Upper lobe of left lung (tissue), 4 donors: ENCODE results near the gene AGTRAP.

Source experiments
- EP300 ChIP-seq, 4 donors: sonication (generic); formaldehyde crosslinking; IDR thresholded peaks; one replicate each; pipeline ENCODE4 v1.5.1; 2017; ENCODE audit warnings: antibody characterized with exemption in 4 of 4, control low read depth in 2 of 4
- POLR2AphosphoS5 ChIP-seq, 2 donors: sonication (generic); formaldehyde crosslinking; IDR thresholded peaks; one replicate each; pipeline ENCODE4 v1.5.1; 2017; ENCODE audit warnings: antibody characterized with exemption in 2 of 2
- TF ChIP-seq, protein P1 (sequence below), 6 experiments: fragments of 450-650 bp in 4 of 6; fragments of 200-600 bp in 2 of 6; sonication (generic) in 2 of 6; IDR thresholded peaks; one replicate each; pipeline ENCODE4 v1.5.1; 2016 to 2019; ENCODE audit warnings: antibody characterized with exemption in 6 of 6

DNA sequence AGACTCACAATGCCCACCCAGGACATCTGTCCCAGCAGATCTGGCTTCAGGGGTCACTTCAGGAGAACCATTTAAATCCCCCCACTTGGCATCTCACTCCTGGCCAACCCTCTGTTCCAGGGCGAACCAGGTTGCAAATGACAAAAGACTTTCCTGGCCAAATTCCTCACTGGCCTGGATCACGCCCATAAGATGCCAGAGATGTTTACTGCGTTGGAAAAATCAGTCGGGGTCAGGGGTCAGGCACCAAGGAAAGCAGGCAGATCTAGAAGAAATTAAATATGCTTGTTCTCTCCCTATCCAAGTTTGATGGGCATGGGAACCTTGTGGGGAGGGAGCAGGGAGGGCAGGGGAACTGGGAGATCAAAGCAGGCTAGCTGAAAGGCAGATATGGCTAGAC, 14.6 kb upstream of the AGTRAP start:
- TF ChIP-seq POLR2AphosphoS5 (IDR thresholded peaks at IDR 0.05) (no peak), EP300 (IDR thresholded peaks at IDR 0.05) (no peak)
- TF ChIP-seq, protein P1, sequence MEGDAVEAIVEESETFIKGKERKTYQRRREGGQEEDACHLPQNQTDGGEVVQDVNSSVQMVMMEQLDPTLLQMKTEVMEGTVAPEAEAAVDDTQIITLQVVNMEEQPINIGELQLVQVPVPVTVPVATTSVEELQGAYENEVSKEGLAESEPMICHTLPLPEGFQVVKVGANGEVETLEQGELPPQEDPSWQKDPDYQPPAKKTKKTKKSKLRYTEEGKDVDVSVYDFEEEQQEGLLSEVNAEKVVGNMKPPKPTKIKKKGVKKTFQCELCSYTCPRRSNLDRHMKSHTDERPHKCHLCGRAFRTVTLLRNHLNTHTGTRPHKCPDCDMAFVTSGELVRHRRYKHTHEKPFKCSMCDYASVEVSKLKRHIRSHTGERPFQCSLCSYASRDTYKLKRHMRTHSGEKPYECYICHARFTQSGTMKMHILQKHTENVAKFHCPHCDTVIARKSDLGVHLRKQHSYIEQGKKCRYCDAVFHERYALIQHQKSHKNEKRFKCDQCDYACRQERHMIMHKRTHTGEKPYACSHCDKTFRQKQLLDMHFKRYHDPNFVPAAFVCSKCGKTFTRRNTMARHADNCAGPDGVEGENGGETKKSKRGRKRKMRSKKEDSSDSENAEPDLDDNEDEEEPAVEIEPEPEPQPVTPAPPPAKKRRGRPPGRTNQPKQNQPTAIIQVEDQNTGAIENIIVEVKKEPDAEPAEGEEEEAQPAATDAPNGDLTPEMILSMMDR (IDR thresholded peaks at IDR 0.05), result no peak
